ENCODE results near the gene LDLRAD3. TPM values are rescaled to one million over a fixed set of nuclear protein-coding genes. Genes with fewer than 3 reads are reported as not detected.

Gene LDLRAD3
- total RNA-seq, 1 experiment from 2014 or later, result 19.0 TPM

DNA sequence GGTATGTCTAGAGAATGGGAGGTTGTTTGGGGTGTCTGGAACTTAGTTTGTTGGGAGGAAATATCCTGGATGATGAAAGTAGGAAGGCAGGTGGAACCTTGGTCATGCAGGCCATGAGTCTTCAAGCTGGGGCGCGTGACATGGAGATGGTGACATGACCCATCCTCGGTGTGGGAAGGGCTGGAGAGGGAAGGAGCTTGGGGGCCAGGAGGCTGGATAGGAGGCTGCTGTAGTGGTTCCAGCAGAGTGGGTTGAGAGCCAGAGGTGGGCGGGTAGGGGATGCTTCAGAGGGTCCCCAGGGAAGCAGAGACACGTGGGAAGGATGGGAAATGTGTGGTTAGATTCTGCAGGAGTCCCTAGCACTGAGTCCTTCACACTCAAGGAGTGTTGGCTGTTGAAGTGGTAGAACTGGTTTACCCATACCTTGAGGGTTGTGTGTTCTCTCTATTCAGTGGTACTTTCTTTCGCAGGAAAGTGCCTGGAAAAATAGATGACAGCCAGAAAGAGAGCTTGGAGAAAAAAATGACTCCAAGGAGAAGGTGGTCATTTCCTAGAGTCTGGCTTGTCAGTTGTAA, 56.8 kb downstream of the LDLRAD3 start:
- TF ChIP-seq RAD21 (IDR thresholded peaks at IDR 0.05; ENCODE audit: low read depth), result no peak
- TF ChIP-seq EZH2phosphoT487 (IDR thresholded peaks at IDR 0.05; ENCODE audit: borderline replicate concordance), result no peak
- TF ChIP-seq EGR1 (IDR thresholded peaks at IDR 0.05; ENCODE audit: low read depth), result no peak
- TF ChIP-seq ZNF274 (IDR thresholded peaks at IDR 0.05; ENCODE audit: low read depth, low read length), result no peak
- no peak for TF ChIP-seq CEBPB (IDR thresholded peaks at IDR 0.05; ENCODE audit: low read depth)
- TF ChIP-seq, protein P1, sequence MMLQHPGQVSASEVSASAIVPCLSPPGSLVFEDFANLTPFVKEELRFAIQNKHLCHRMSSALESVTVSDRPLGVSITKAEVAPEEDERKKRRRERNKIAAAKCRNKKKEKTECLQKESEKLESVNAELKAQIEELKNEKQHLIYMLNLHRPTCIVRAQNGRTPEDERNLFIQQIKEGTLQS (IDR thresholded peaks at IDR 0.05), result no peak
- TF ChIP-seq JUND (IDR thresholded peaks at IDR 0.05), result no peak
- no peak for TF ChIP-seq TCF7L2 (IDR thresholded peaks at IDR 0.05; ENCODE audit: borderline replicate concordance, extremely low read depth, insufficient read depth, insufficient read length)
- TF ChIP-seq ELF1 (IDR thresholded peaks at IDR 0.05; ENCODE audit: borderline replicate concordance, low read depth), result no peak
- TF ChIP-seq SRF (IDR thresholded peaks at IDR 0.05; ENCODE audit: low read depth), result no peak
- TF ChIP-seq CBX3 (IDR thresholded peaks at IDR 0.05; ENCODE audit: low read depth), result no peak
- no peak for TF ChIP-seq POLR2A (IDR thresholded peaks at IDR 0.05; ENCODE audit: borderline replicate concordance, extremely low read depth, insufficient read depth, insufficient read length)
- TF ChIP-seq, protein P2, sequence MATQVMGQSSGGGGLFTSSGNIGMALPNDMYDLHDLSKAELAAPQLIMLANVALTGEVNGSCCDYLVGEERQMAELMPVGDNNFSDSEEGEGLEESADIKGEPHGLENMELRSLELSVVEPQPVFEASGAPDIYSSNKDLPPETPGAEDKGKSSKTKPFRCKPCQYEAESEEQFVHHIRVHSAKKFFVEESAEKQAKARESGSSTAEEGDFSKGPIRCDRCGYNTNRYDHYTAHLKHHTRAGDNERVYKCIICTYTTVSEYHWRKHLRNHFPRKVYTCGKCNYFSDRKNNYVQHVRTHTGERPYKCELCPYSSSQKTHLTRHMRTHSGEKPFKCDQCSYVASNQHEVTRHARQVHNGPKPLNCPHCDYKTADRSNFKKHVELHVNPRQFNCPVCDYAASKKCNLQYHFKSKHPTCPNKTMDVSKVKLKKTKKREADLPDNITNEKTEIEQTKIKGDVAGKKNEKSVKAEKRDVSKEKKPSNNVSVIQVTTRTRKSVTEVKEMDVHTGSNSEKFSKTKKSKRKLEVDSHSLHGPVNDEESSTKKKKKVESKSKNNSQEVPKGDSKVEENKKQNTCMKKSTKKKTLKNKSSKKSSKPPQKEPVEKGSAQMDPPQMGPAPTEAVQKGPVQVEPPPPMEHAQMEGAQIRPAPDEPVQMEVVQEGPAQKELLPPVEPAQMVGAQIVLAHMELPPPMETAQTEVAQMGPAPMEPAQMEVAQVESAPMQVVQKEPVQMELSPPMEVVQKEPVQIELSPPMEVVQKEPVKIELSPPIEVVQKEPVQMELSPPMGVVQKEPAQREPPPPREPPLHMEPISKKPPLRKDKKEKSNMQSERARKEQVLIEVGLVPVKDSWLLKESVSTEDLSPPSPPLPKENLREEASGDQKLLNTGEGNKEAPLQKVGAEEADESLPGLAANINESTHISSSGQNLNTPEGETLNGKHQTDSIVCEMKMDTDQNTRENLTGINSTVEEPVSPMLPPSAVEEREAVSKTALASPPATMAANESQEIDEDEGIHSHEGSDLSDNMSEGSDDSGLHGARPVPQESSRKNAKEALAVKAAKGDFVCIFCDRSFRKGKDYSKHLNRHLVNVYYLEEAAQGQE (IDR thresholded peaks at IDR 0.05; ENCODE audit: low read depth), result no peak
- Histone ChIP-seq H3K27me3 (ENCODE audit: insufficient read depth, low read length) (no peaks in the 10 kb centered on the region), H3K4me1 (ENCODE audit: control insufficient read depth in 1 of 2, insufficient read depth in 2 of 2, low read length in 2 of 2) (no peaks in the 10 kb centered on the region; a peak in 1 of 4 replicates), H3K9ac (ENCODE audit: low read length) (no peak overlapping the region), H3K9me3 (ENCODE audit: control insufficient read depth in 1 of 2, insufficient read depth in 1 of 2, low read depth in 1 of 2, low read length in 2 of 2) (no peaks in the 10 kb centered on the region), H3K9me2 (ENCODE audit: insufficient read depth) (no peaks in the 10 kb centered on the region), H3K4me2 (ENCODE audit: low read length) (no peak overlapping the region), H3K27ac (ENCODE audit: low read depth, low read length) (no peak overlapping the region), H3K36me3 (ENCODE audit: control insufficient read depth in 1 of 2, insufficient read depth in 2 of 2, low read length in 2 of 2) (no peaks in the 10 kb centered on the region), H3K4me3 (replicated peaks in 1 of 2; ENCODE audit: low read depth in 1 of 2, low read length in 2 of 2) (no peak overlapping the region), H4K20me1 (ENCODE audit: insufficient read depth) (no peaks in the 10 kb centered on the region), H2AFZ (ENCODE audit: low read depth, low read length, poor library complexity, severe bottlenecking) (no peak overlapping the region), H3K79me2 (ENCODE audit: insufficient read depth, low read length) (peaks cover 7% of the 10 kb centered on the region)
- POLR2A ChIA-PET, result no interaction called here
- intact Hi-C loops (cut with micrococcal nuclease), result no loop called here
- BruUV-seq (replicated peaks), result no TSS peak
- CTCF ChIA-PET, result no interaction called here
- ATAC-seq (no peak), DNase-seq (ENCODE audit: low read depth, low spot score) (no peak)
- RAD21 ChIA-PET (ENCODE audit: low non-redundant PET in 1 of 2, low total read pairs in 2 of 2, uncharacterized antibody in 2 of 2, unreplicated experiment in 2 of 2), result no interaction called here
